WTC11 (cell line): ENCODE results near the gene NUP210. TPM values are rescaled to one million over a fixed set of nuclear protein-coding genes. Genes with fewer than 3 reads are reported as not detected.

Source experiments
- ATAC-seq: fragments of 200-7000 bp; cut with Tn5 transposase; 2 replicates; pipeline ENCODE4 v1.10.0; 2021; ENCODE audit warnings: mild to moderate bottlenecking, moderate library complexity
- CTCF ChIA-PET: fragments of 300-600 bp; sonication (Branson Sonifier 250); formaldehyde crosslinking; loops from one replicate; lab custom pipeline; 2021; ENCODE audit warnings: antibody characterized with exemption; lab: Charles Lee
- POLR2A ChIA-PET: fragments of 350-600 bp; sonication (Branson Sonifier 250); formaldehyde crosslinking; loops from one replicate; lab custom pipeline; 2021; ENCODE audit warnings: antibody characterized with exemption; lab: Charles Lee
- DNase-seq: peaks from one replicate; pipeline ENCODE4 v3.0.0; 2021; ENCODE audit warnings: low spot score
- H3K27ac Mint-ChIP-seq: 2 replicates; pipeline ENCODE4 v1.8.0; 2021; ENCODE audit warnings: mixed read lengths
- H3K27me3 Mint-ChIP-seq: 2 replicates; pipeline ENCODE4 v1.8.0; 2021; ENCODE audit warnings: low read depth, mild to moderate bottlenecking, moderate library complexity, mixed read lengths
- H3K36me3 Mint-ChIP-seq: 2 replicates; pipeline ENCODE4 v1.8.0; 2021; ENCODE audit warnings: mixed read lengths
- H3K4me1 Mint-ChIP-seq: 2 replicates; pipeline ENCODE4 v1.8.0; 2022; ENCODE audit warnings: mixed read lengths
- H3K4me3 Mint-ChIP-seq: 2 replicates; pipeline ENCODE4 v1.8.0; 2021; ENCODE audit warnings: mild to moderate bottlenecking, moderate library complexity, mixed read lengths
- H3K9me3 Mint-ChIP-seq: 2 replicates; pipeline ENCODE4 v1.8.0; 2021; ENCODE audit warnings: mixed read lengths
- AR ChIP-seq: fragments of 250-450 bp; sonication (Bioruptor Pico); IDR thresholded peaks from 2 replicates; pipeline ENCODE4 v1.9.0; 2021; ENCODE audit warnings: mild to moderate bottlenecking
- ATF2 ChIP-seq: sonication (generic); formaldehyde crosslinking; IDR thresholded peaks from 2 replicates; pipeline ENCODE4 v1.8.1; 2022; ENCODE audit warnings: low read depth, missing genetic modification reagents, borderline replicate concordance
- ETV6 ChIP-seq: sonication (generic); formaldehyde crosslinking; IDR thresholded peaks from 2 replicates; pipeline ENCODE4 v1.8.1; 2022; ENCODE audit warnings: mild to moderate bottlenecking, missing genetic modification reagents
- FOXJ3 ChIP-seq: sonication (generic); formaldehyde crosslinking; IDR thresholded peaks from 2 replicates; pipeline ENCODE4 v1.9.0; 2021; ENCODE audit warnings: missing genetic modification reagents, mild to moderate bottlenecking, borderline replicate concordance
- GABPB1 ChIP-seq: sonication (generic); formaldehyde crosslinking; IDR thresholded peaks from 2 replicates; pipeline ENCODE4 v1.8.1; 2023; ENCODE audit warnings: mild to moderate bottlenecking, missing genetic modification reagents
- HMGA2 ChIP-seq: fragments of 250-450 bp; sonication (Bioruptor Pico); IDR thresholded peaks from 2 replicates; pipeline ENCODE4 v1.4.0; 2021; ENCODE audit warnings: mild to moderate bottlenecking, moderate library complexity
- MXD4 ChIP-seq: fragments of 250-450 bp; sonication (Bioruptor Pico); IDR thresholded peaks from 2 replicates; pipeline ENCODE4 v1.8.0; 2021; ENCODE audit warnings: mild to moderate bottlenecking, moderate library complexity, borderline replicate concordance
- NFYB ChIP-seq: sonication (generic); formaldehyde crosslinking; conservative IDR thresholded peaks from 2 replicates; pipeline ENCODE4 v1.8.0; 2022; ENCODE audit warnings: low read depth, missing genetic modification reagents
- NR2C2 ChIP-seq: sonication (generic); formaldehyde crosslinking; IDR thresholded peaks from 2 replicates; pipeline ENCODE4 v1.8.0; 2022; ENCODE audit warnings: mild to moderate bottlenecking, missing genetic modification reagents
- NR3C1 ChIP-seq: sonication (generic); formaldehyde crosslinking; conservative IDR thresholded peaks from 2 replicates; pipeline ENCODE4 v1.8.1; 2023; ENCODE audit warnings: low read depth, mild to moderate bottlenecking, missing genetic modification reagents
- OVOL2 ChIP-seq: fragments of 250-450 bp; sonication (Bioruptor Pico); IDR thresholded peaks from 2 replicates; pipeline ENCODE4 v1.9.0; 2021; ENCODE audit warnings: mild to moderate bottlenecking, borderline replicate concordance
- PRRX2 ChIP-seq: fragments of 250-450 bp; sonication (Bioruptor Pico); IDR thresholded peaks from 2 replicates; pipeline ENCODE4 v1.8.0; 2021; ENCODE audit warnings: mild to moderate bottlenecking
- ZBTB21 ChIP-seq: sonication (generic); formaldehyde crosslinking; IDR thresholded peaks from 2 replicates; pipeline ENCODE4 v1.8.1; 2023; ENCODE audit warnings: mild to moderate bottlenecking, missing genetic modification reagents, borderline replicate concordance
- ZBTB43 ChIP-seq: sonication (generic); formaldehyde crosslinking; IDR thresholded peaks from 2 replicates; pipeline ENCODE4 v1.8.1; 2023; ENCODE audit warnings: mild to moderate bottlenecking, missing genetic modification reagents
- ZNF416 ChIP-seq: fragments of 250-450 bp; sonication (Bioruptor Pico); IDR thresholded peaks from 2 replicates; pipeline ENCODE4 v1.9.0; 2021; ENCODE audit warnings: mild to moderate bottlenecking, inconsistent platforms
- ZNF532 ChIP-seq: fragments of 250-450 bp; sonication (Bioruptor Pico); IDR thresholded peaks from 2 replicates; pipeline ENCODE4 v1.9.0; 2021; ENCODE audit warnings: mild to moderate bottlenecking, borderline replicate concordance
- total RNA-seq: library from RNA; stranded (reverse); gene quantifications from 3 replicates; pipeline ENCODE4 v1.2.3, GENCODE V29; 2021
- TF ChIP-seq, protein P1 (sequence below): sonication (generic); formaldehyde crosslinking; IDR thresholded peaks from 2 replicates; pipeline ENCODE4 v1.8.1; 2023; ENCODE audit warnings: mild to moderate bottlenecking, moderate library complexity, missing genetic modification reagents
- TF ChIP-seq, protein P2 (sequence below): fragments of 250-450 bp; sonication (Bioruptor Pico); IDR thresholded peaks from 2 replicates; pipeline ENCODE4 v2.1.2; 2022; ENCODE audit warnings: mild to moderate bottlenecking, moderate library complexity
- TF ChIP-seq, protein P3 (sequence below): fragments of 250-450 bp; sonication (Bioruptor Pico); IDR thresholded peaks from 2 replicates; pipeline ENCODE4 v1.9.0; 2021; ENCODE audit warnings: mild to moderate bottlenecking
- TF ChIP-seq, protein P4 (sequence below): fragments of 250-450 bp; sonication (Bioruptor Pico); IDR thresholded peaks from 2 replicates; pipeline ENCODE4 v1.8.0; 2021; ENCODE audit warnings: mild to moderate bottlenecking

Gene NUP210
- total RNA-seq, 1 experiment from 2014 or later, result 59.2 TPM

DNA sequence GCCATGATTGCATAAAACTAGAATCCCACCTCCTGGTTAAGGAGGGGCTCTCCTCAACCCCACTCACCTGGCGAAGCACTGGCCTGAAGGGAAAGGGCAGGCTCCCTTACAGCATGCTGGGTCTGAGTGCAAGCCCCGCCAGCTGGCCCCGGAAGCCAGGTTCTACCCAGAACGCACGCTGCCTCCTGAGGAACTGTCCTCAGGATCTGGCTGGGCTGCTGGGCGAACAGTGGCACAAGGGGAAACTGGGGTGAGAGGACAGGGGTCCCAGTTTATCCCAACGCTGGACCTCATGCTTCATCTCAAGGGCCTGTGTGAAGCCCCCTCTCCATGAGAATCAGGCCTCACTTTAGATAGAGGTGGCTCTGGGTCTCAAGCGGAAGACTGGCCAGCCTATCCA, 47.5 kb downstream of the NUP210 start:
- no peak for DNase-seq
- Mint-ChIP-seq H3K4me1 (peaks cover 8% of the 10 kb centered on the region), H3K36me3 (peaks cover 38% of the 10 kb centered on the region), H3K4me3 (no peak overlapping the region), H3K9me3 (peaks cover 8% of the 10 kb centered on the region), H3K27me3 (no peaks in the 10 kb centered on the region), H3K27ac (0 out of 2 replicates have a peak overlapping the region, but pooled peaks have one; percentile 12)
- ChIA-PET POLR2A (no interaction called here), CTCF (interaction anchor here (0.6 kb wide), 1 partner anchor 60 kb away, joined by 4 read pairs; no protein-coding TSS in a partner anchor)
- ATAC-seq, result no peak
- TF ChIP-seq ZNF532 (CRISPR knock-in tag), result no peak
- TF ChIP-seq HMGA2 (CRISPR knock-in tag), result no peak
- TF ChIP-seq ZBTB43 (CRISPR knock-in tag), result no peak
- TF ChIP-seq NFYB (CRISPR knock-in tag), result no peak
- no peak for TF ChIP-seq PRRX2 (CRISPR knock-in tag)
- no peak for TF ChIP-seq AR (CRISPR knock-in tag)
- TF ChIP-seq ATF2, result no peak
- no peak for TF ChIP-seq OVOL2 (CRISPR knock-in tag)
- TF ChIP-seq NR3C1, result no peak
- TF ChIP-seq, protein P1, sequence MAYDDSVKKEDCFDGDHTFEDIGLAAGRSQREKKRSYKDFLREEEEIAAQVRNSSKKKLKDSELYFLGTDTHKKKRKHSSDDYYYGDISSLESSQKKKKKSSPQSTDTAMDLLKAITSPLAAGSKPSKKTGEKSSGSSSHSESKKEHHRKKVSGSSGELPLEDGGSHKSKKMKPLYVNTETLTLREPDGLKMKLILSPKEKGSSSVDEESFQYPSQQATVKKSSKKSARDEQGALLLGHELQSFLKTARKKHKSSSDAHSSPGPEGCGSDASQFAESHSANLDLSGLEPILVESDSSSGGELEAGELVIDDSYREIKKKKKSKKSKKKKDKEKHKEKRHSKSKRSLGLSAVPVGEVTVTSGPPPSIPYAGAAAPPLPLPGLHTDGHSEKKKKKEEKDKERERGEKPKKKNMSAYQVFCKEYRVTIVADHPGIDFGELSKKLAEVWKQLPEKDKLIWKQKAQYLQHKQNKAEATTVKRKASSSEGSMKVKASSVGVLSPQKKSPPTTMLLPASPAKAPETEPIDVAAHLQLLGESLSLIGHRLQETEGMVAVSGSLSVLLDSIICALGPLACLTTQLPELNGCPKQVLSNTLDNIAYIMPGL, result no peak
- no peak for TF ChIP-seq NR2C2 (CRISPR knock-in tag)
- TF ChIP-seq MXD4 (CRISPR knock-in tag), result no peak
- TF ChIP-seq, protein P2, sequence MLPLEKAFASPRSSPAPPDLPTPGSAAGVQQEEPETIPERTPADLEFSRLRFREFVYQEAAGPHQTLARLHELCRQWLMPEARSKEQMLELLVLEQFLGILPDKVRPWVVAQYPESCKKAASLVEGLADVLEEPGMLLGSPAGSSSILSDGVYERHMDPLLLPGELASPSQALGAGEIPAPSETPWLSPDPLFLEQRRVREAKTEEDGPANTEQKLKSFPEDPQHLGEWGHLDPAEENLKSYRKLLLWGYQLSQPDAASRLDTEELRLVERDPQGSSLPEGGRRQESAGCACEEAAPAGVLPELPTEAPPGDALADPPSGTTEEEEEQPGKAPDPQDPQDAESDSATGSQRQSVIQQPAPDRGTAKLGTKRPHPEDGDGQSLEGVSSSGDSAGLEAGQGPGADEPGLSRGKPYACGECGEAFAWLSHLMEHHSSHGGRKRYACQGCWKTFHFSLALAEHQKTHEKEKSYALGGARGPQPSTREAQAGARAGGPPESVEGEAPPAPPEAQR (CRISPR knock-in tag), result no peak
- no peak for TF ChIP-seq ETV6 (CRISPR knock-in tag)
- no peak for TF ChIP-seq ZBTB21
- TF ChIP-seq ZNF416 (CRISPR knock-in tag), result no peak
- no peak for TF ChIP-seq FOXJ3 (CRISPR knock-in tag)
- TF ChIP-seq, protein P3, sequence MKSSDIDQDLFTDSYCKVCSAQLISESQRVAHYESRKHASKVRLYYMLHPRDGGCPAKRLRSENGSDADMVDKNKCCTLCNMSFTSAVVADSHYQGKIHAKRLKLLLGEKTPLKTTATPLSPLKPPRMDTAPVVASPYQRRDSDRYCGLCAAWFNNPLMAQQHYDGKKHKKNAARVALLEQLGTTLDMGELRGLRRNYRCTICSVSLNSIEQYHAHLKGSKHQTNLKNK, result no peak
- TF ChIP-seq, protein P4, sequence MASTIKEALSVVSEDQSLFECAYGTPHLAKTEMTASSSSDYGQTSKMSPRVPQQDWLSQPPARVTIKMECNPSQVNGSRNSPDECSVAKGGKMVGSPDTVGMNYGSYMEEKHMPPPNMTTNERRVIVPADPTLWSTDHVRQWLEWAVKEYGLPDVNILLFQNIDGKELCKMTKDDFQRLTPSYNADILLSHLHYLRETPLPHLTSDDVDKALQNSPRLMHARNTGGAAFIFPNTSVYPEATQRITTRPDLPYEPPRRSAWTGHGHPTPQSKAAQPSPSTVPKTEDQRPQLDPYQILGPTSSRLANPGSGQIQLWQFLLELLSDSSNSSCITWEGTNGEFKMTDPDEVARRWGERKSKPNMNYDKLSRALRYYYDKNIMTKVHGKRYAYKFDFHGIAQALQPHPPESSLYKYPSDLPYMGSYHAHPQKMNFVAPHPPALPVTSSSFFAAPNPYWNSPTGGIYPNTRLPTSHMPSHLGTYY (CRISPR knock-in tag), result no peak
- no peak for TF ChIP-seq GABPB1 (CRISPR knock-in tag)
